SK-N-SH (cell line): ENCODE data around the gene MYOM3. TPM values are rescaled to one million over a fixed set of nuclear protein-coding genes. Genes with fewer than 3 reads are reported as not detected.

Experiments
- CTCF ChIA-PET: fragments of 300-600, 350-600 bp; formaldehyde crosslinking; extraction: SDS; loops from one replicate; lab custom pipeline; 2021; lab: Yijun Ruan, JAX
- POLR2A ChIA-PET: fragments of 350-600 bp; sonication (Branson Sonifier 250); formaldehyde crosslinking; extraction: SDS; loops from one replicate; lab custom pipeline; 2020; ENCODE audit warnings: antibody characterized with exemption, inconsistent platforms; lab: Yijun Ruan, JAX
- DNase-seq: peaks from one replicate; pipeline ENCODE4 v3.0.0; 2012
- H2AFZ ChIP-seq: fragments of 200-600 bp; sonication (generic); 2 replicates; pipeline ENCODE4 v1.8.1; 2016; ENCODE audit warnings: antibody characterized with exemption, mild to moderate bottlenecking, low read depth
- H3F3A ChIP-seq: fragments of 200-600 bp; sonication (generic); replicated peaks from 2 replicates; pipeline ENCODE3; 2016; ENCODE audit warnings: antibody characterized with exemption, mild to moderate bottlenecking; ENCODE audit not compliant: insufficient read depth
- H3K27ac ChIP-seq, 2 experiments: fragments of 200-500 bp in 1 of 2; fragments of 200-600 bp in 1 of 2; sonication (Bioruptor generic) in 1 of 2; sonication (generic), shearing (Covaris generic) in 1 of 2; 2 replicates each; pipeline versions ENCODE4 v1.5.1 to v1.6.1; 2014 to 2016; ENCODE audit warnings: low read depth in 2 of 2, inconsistent platforms in 1 of 2, low read length in 1 of 2, mild to moderate bottlenecking in 1 of 2, mixed read lengths in 1 of 2
- H3K27me3 ChIP-seq: fragments of 200-600 bp; sonication (generic), shearing (Covaris generic); 2 replicates; pipeline ENCODE4 v1.6.1; 2016; ENCODE audit warnings: mixed run types; ENCODE audit not compliant: insufficient read depth
- H3K36me3 ChIP-seq, 2 experiments: fragments of 200-500 bp in 1 of 2; fragments of 200-600 bp in 1 of 2; sonication (Bioruptor generic) in 1 of 2; sonication (generic) in 1 of 2; replicated peaks in 1 of 2; 2 replicates each; pipeline versions ENCODE3 to v1.5.1; 2014 to 2016; ENCODE audit warnings: low read length in 1 of 2, mild to moderate bottlenecking in 1 of 2; ENCODE audit not compliant: insufficient read depth in 2 of 2, control insufficient read depth in 1 of 2
- H3K4me1 ChIP-seq, 2 experiments: fragments of 200-500 bp in 1 of 2; fragments of 200-600 bp in 1 of 2; sonication (Bioruptor generic) in 1 of 2; sonication (generic), shearing (Covaris generic) in 1 of 2; 2 replicates each; pipeline versions ENCODE4 v1.5.1 to v1.6.1; 2014 to 2016; ENCODE audit warnings: low read depth in 1 of 2, low read length in 1 of 2, mixed run types in 1 of 2; ENCODE audit not compliant: insufficient read depth in 2 of 2, control insufficient read depth in 1 of 2
- H3K4me2 ChIP-seq: fragments of 200-600 bp; sonication (generic), shearing (Covaris generic); 2 replicates; pipeline ENCODE4 v1.6.1; 2017; ENCODE audit warnings: mixed run types
- H3K4me3 ChIP-seq, 2 experiments: fragments of 200-500 bp in 1 of 2; fragments of 200-600 bp in 1 of 2; sonication (Bioruptor generic) in 1 of 2; sonication (generic), shearing (Covaris generic) in 1 of 2; 2 replicates each; pipeline versions ENCODE4 v1.5.1 to v1.8.1; 2014 to 2016; ENCODE audit warnings: low read depth in 2 of 2, inconsistent platforms in 1 of 2, low read length in 1 of 2, mild to moderate bottlenecking in 1 of 2, mixed read lengths in 1 of 2, moderate library complexity in 1 of 2
- H3K79me2 ChIP-seq: fragments of 200-600 bp; sonication (generic); 2 replicates; pipeline ENCODE4 v1.8.1; 2017; ENCODE audit warnings: mild to moderate bottlenecking; ENCODE audit not compliant: insufficient read depth
- H3K9ac ChIP-seq: fragments of 200-600 bp; sonication (generic); 2 replicates; pipeline ENCODE4 v1.6.1; 2017; ENCODE audit warnings: mixed run types
- H3K9me2 ChIP-seq: fragments of 200-600 bp; sonication (generic); 2 replicates; pipeline ENCODE4 v1.6.1; 2017; ENCODE audit warnings: mixed run types
- H3K9me3 ChIP-seq: fragments of 200-600 bp; sonication (generic); 2 replicates; pipeline ENCODE4 v1.6.1; 2017; ENCODE audit warnings: mixed run types, mild to moderate bottlenecking, moderate library complexity
- H4K20me1 ChIP-seq: fragments of 200-600 bp; sonication (generic); 2 replicates; pipeline ENCODE4 v1.6.1; 2017; ENCODE audit warnings: mild to moderate bottlenecking, mixed run types; ENCODE audit not compliant: insufficient read depth
- CHD2 ChIP-seq: fragments of 150-350 bp; IDR thresholded peaks from 2 replicates; pipeline ENCODE4 v1.6.1; 2018; ENCODE audit warnings: low read length; ENCODE audit not compliant: partially characterized antibody
- ELF1 ChIP-seq: IDR thresholded peaks from 2 replicates; pipeline ENCODE4 v1.4.0; 2012
- EP300 ChIP-seq, 2 experiments: IDR thresholded peaks; 2 replicates each; pipeline versions ENCODE4 v1.4.0 to v1.6.1; 2012; ENCODE audit warnings: borderline replicate concordance in 1 of 2, low read depth in 1 of 2, low read length in 1 of 2
- EZH2phosphoT487 ChIP-seq: fragments of 200-600 bp; sonication (generic); IDR thresholded peaks from 2 replicates; pipeline ENCODE4 v1.6.1; 2017; ENCODE audit warnings: low read depth, mixed run types, mild to moderate bottlenecking, antibody characterized with exemption, moderate library complexity, borderline replicate concordance
- FOXM1 ChIP-seq: IDR thresholded peaks from 2 replicates; pipeline ENCODE4 v1.4.0; 2012; ENCODE audit warnings: low read depth, mild to moderate bottlenecking
- GABPA ChIP-seq: IDR thresholded peaks from 2 replicates; pipeline ENCODE4 v1.4.0; 2012; ENCODE audit warnings: low read depth, mild to moderate bottlenecking
- RAD21 ChIP-seq: IDR thresholded peaks from 2 replicates; pipeline ENCODE4 v1.6.1; 2012; ENCODE audit warnings: mild to moderate bottlenecking, low read length
- TAF1 ChIP-seq: IDR thresholded peaks from 2 replicates; pipeline ENCODE4 v1.6.1; 2012; ENCODE audit warnings: low read depth, mild to moderate bottlenecking, low read length, moderate library complexity, borderline replicate concordance
- TCF12 ChIP-seq: IDR thresholded peaks from 2 replicates; pipeline ENCODE4 v1.4.0; 2012
- USF2 ChIP-seq: fragments of 150-350 bp; IDR thresholded peaks from 2 replicates; pipeline ENCODE4 v1.6.1; 2017; ENCODE audit warnings: antibody characterized with exemption, low read length, low read depth, borderline replicate concordance
- WGBS: methylation state at CpG from one replicate; pipeline ENCODE4 v1.1.6; 2017; ENCODE audit warnings: low lambda C conversion rate; 5-methylcytosine and 5-hydroxymethylcytosine counted together
- polyA plus RNA-seq, 3 experiments: library from polyadenylated mRNA; depleted of rRNA; stranded (reverse); fragments of >200 nt; gene quantifications; 2 replicates each; pipeline ENCODE4 v1.2.3, GENCODE V29; 2012
- TF ChIP-seq, protein P1 (sequence below): fragments of 200-600 bp; sonication (generic); IDR thresholded peaks from 2 replicates; pipeline ENCODE4 v1.6.1; 2017; ENCODE audit warnings: antibody characterized with exemption, mild to moderate bottlenecking, moderate library complexity
- TF ChIP-seq, protein P2 (sequence below): IDR thresholded peaks from 2 replicates; pipeline ENCODE4 v1.6.1; 2012; ENCODE audit warnings: mild to moderate bottlenecking, low read depth, low read length, moderate library complexity
- TF ChIP-seq, protein P3 (sequence below): IDR thresholded peaks from 2 replicates; pipeline ENCODE4 v1.4.0; 2012; ENCODE audit warnings: low read depth

The MYOM3 gene
- polyA plus RNA-seq, 1 of the 3 experiments (the other 2 are of a cell fraction): 0.02 TPM

GRCh38 chr1:24084050-24084449 lies 27.9 kb downstream of the MYOM3 start:
- Histone ChIP-seq H3K79me2 (no peaks in the 10 kb centered on the region), H3K4me2 (no peak overlapping the region), H3K9ac (no peak overlapping the region), H3K36me3 (no peaks in the 10 kb centered on the region), H3K27me3 (no peaks in the 10 kb centered on the region), H3K27ac (no peak overlapping the region), H3K9me3 (no peaks in the 10 kb centered on the region), H3K4me1 (no peaks in the 10 kb centered on the region; a peak in 1 of 4 replicates), H3F3A (no peaks in the 10 kb centered on the region), H2AFZ (no peak overlapping the region), H3K4me3 (no peak overlapping the region), H3K9me2 (no peaks in the 10 kb centered on the region), H4K20me1 (no peaks in the 10 kb centered on the region)
- DNase-seq: no peak
- TF ChIP-seq RAD21: no peak
- ChIA-PET POLR2A (no interaction called here), CTCF (interaction anchor here (1.5 to 5.1 kb wide), 3 partner anchors 14 to 308 kb away, joined by 4 to 27 read pairs (median 6); no protein-coding TSS in a partner anchor)
- 84% methylated on average over 6 of the region's 7 CpGs for WGBS

GRCh38 chr1:24082372-24082771 lies 29.6 kb downstream of the MYOM3 start:
- no peak for DNase-seq

More at GRCh38 chr1:24082372-24082771, 29.6 kb downstream of the MYOM3 start:
- Histone ChIP-seq H3K4me2 (no peak overlapping the region), H2AFZ (no peak overlapping the region), H3K9me2 (no peaks in the 10 kb centered on the region), H3K9me3 (no peaks in the 10 kb centered on the region), H3K9ac (no peak overlapping the region), H3K79me2 (no peaks in the 10 kb centered on the region), H3K27me3 (no peaks in the 10 kb centered on the region), H3K4me1 (no peaks in the 10 kb centered on the region; a peak in 1 of 4 replicates), H3K27ac (no peak overlapping the region), H3F3A (no peaks in the 10 kb centered on the region), H4K20me1 (no peaks in the 10 kb centered on the region), H3K36me3 (no peaks in the 10 kb centered on the region)
- 75% methylated on average over 7 of the region's 8 CpGs for whole genome bisulfite sequencing
- POLR2A ChIA-PET: no interaction called here
- TF ChIP-seq RAD21 (no peak), TCF12 (no peak), EZH2phosphoT487 (no peak), CHD2 (no peak), GABPA (no peak), FOXM1 (no peak), TAF1 (no peak), ELF1 (no peak), EP300 (IDR thresholded peaks at IDR 0.05; ENCODE audit: borderline replicate concordance in 1 of 2, low read depth in 1 of 2, low read length in 1 of 2) (no peak), USF2 (no peak)
- TF ChIP-seq, protein P1, sequence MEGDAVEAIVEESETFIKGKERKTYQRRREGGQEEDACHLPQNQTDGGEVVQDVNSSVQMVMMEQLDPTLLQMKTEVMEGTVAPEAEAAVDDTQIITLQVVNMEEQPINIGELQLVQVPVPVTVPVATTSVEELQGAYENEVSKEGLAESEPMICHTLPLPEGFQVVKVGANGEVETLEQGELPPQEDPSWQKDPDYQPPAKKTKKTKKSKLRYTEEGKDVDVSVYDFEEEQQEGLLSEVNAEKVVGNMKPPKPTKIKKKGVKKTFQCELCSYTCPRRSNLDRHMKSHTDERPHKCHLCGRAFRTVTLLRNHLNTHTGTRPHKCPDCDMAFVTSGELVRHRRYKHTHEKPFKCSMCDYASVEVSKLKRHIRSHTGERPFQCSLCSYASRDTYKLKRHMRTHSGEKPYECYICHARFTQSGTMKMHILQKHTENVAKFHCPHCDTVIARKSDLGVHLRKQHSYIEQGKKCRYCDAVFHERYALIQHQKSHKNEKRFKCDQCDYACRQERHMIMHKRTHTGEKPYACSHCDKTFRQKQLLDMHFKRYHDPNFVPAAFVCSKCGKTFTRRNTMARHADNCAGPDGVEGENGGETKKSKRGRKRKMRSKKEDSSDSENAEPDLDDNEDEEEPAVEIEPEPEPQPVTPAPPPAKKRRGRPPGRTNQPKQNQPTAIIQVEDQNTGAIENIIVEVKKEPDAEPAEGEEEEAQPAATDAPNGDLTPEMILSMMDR: no peak
- TF ChIP-seq, protein P2, sequence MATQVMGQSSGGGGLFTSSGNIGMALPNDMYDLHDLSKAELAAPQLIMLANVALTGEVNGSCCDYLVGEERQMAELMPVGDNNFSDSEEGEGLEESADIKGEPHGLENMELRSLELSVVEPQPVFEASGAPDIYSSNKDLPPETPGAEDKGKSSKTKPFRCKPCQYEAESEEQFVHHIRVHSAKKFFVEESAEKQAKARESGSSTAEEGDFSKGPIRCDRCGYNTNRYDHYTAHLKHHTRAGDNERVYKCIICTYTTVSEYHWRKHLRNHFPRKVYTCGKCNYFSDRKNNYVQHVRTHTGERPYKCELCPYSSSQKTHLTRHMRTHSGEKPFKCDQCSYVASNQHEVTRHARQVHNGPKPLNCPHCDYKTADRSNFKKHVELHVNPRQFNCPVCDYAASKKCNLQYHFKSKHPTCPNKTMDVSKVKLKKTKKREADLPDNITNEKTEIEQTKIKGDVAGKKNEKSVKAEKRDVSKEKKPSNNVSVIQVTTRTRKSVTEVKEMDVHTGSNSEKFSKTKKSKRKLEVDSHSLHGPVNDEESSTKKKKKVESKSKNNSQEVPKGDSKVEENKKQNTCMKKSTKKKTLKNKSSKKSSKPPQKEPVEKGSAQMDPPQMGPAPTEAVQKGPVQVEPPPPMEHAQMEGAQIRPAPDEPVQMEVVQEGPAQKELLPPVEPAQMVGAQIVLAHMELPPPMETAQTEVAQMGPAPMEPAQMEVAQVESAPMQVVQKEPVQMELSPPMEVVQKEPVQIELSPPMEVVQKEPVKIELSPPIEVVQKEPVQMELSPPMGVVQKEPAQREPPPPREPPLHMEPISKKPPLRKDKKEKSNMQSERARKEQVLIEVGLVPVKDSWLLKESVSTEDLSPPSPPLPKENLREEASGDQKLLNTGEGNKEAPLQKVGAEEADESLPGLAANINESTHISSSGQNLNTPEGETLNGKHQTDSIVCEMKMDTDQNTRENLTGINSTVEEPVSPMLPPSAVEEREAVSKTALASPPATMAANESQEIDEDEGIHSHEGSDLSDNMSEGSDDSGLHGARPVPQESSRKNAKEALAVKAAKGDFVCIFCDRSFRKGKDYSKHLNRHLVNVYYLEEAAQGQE: no peak
- TF ChIP-seq, protein P3, sequence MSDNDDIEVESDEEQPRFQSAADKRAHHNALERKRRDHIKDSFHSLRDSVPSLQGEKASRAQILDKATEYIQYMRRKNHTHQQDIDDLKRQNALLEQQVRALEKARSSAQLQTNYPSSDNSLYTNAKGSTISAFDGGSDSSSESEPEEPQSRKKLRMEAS: no peak
- TF ChIP-seq, all 33 proteins: peak for 0
- CTCF ChIA-PET: interaction anchor here (1.3 to 5.1 kb wide), 2 partner anchors 12 to 71 kb away, joined by 3 to 27 read pairs; no protein-coding TSS in a partner anchor
- no peak overlapping the region for H3K4me3 ChIP-seq
